GOT3 (cell line): ENCODE measurements around the gene RBBP7.

Source experiments
- DNase-seq: peaks from one replicate; lab custom pipeline; 2025; ENCODE audit warnings: mixed read lengths; lab: John Stamatoyannopoulos, UW

Gene RBBP7

GRCh38 chrX:16870095-16870861 lies at the start of gene RBBP7:
Gene RBBP7 (minus strand): TSS chrX:16870362. CDS start chrX:16870053, 309 bp downstream.
- DNase-seq = peak; percentile 99

GRCh38 chrX:16918979-16919378 lies 48.8 kb upstream of the RBBP7 start:
- DNase-seq = no peak

- no peak for DNase-seq
Observed at GRCh38 chrX:16917120-16917519, 47.0 kb upstream of the RBBP7 start.

GRCh38 chrX:16916561-16916960 lies 46.4 kb upstream of the RBBP7 start:
- DNase-seq = no peak

- no peak for DNase-seq
Observed at GRCh38 chrX:16914058-16914457, 43.9 kb upstream of the RBBP7 start.

- DNase-seq = no peak
Observed at GRCh38 chrX:16910376-16910775, 40.2 kb upstream of the RBBP7 start.

GRCh38 chrX:16903274-16904022 lies 33.3 kb upstream of the RBBP7 start:
- no peak for DNase-seq

GRCh38 chrX:16897445-16897844 lies 27.3 kb upstream of the RBBP7 start:
- DNase-seq = no peak

GRCh38 chrX:16892504-16893362 lies 22.6 kb upstream of the RBBP7 start:
- DNase-seq = peak; percentile 18

- DNase-seq = no peak
Observed at GRCh38 chrX:16885628-16886027, 15.5 kb upstream of the RBBP7 start.

GRCh38 chrX:16883487-16883804 lies 13.3 kb upstream of the RBBP7 start:
- no peak for DNase-seq

- peak; percentile 39 for DNase-seq
Observed at GRCh38 chrX:16882702-16883486, 12.7 kb upstream of the RBBP7 start.

GRCh38 chrX:16882169-16882568 lies 12.0 kb upstream of the RBBP7 start:
- no peak for DNase-seq

- DNase-seq = no peak
Observed at GRCh38 chrX:16876696-16877095, 6.5 kb upstream of the RBBP7 start.

GRCh38 chrX:16874458-16875095 lies 4.4 kb upstream of the RBBP7 start:
- no peak for DNase-seq

- no peak for DNase-seq
Observed at GRCh38 chrX:16873106-16873505, 2.9 kb upstream of the RBBP7 start.

- peak; percentile 38 for DNase-seq
Observed at GRCh38 chrX:16870862-16871815, 977 bp upstream of the RBBP7 start.

- no peak for DNase-seq
Observed at GRCh38 chrX:16869393-16870094, 618 bp downstream of the RBBP7 start.

- no peak for DNase-seq
Observed at GRCh38 chrX:16868920-16869319, 1.2 kb downstream of the RBBP7 start.
